AG04450 (cell line): ENCODE measurements around the gene COMMD1. TPM values are rescaled to one million over a fixed set of nuclear protein-coding genes. Genes with fewer than 3 reads are reported as not detected.
"Not testable (repeated sequence)": the region's sequence is repeated elsewhere in the genome, so short reads cannot be mapped to it uniquely, and the experiment has no call there.

Source experiments
- CTCF ChIA-PET: fragments of 300-600, 350-600 bp; formaldehyde crosslinking; extraction: SDS; loops from one replicate; lab custom pipeline; 2022; ENCODE audit warnings: antibody characterized with exemption, inconsistent platforms; lab: Charles Lee
- POLR2A ChIA-PET: fragments of 350-600 bp; formaldehyde crosslinking; extraction: SDS; loops from one replicate; lab custom pipeline; 2021; ENCODE audit warnings: antibody characterized with exemption, inconsistent platforms; lab: Yijun Ruan, JAX
- DNase-seq: peaks from one replicate; pipeline ENCODE4 v3.0.0-alpha.2; 2011; ENCODE audit warnings: low read depth, low spot score
- H3K27ac ChIP-seq: one replicate; pipeline ENCODE4 v1.5.1; 2012; ENCODE audit warnings: low read depth, low read length, control low read depth
- H3K27me3 ChIP-seq: one replicate; pipeline ENCODE4 v1.6.0; 2012; ENCODE audit warnings: low read length; ENCODE audit not compliant: control insufficient read depth, insufficient read depth
- H3K4me3 ChIP-seq: 2 replicates; pipeline ENCODE4 v1.5.1; 2011; ENCODE audit warnings: mild to moderate bottlenecking, low read depth, low read length, control low read depth
- H3K9me3 ChIP-seq: 2 replicates; pipeline ENCODE4 v1.5.1; 2012; ENCODE audit warnings: low read length; ENCODE audit not compliant: control insufficient read depth, insufficient read depth
- polyA plus RNA-seq: library from polyadenylated mRNA; depleted of rRNA; stranded (reverse); fragments of >200 nt; gene quantifications from 2 replicates; pipeline ENCODE4 v1.2.3, GENCODE V29; 2011
- TF ChIP-seq, protein P1 (sequence below): IDR thresholded peaks from 2 replicates; pipeline ENCODE4 v1.5.1; 2011; ENCODE audit warnings: low read depth, low read length, control low read depth, inconsistent platforms

The COMMD1 gene
- polyA plus RNA-seq, 1 experiment = 59.9 TPM

DNA sequence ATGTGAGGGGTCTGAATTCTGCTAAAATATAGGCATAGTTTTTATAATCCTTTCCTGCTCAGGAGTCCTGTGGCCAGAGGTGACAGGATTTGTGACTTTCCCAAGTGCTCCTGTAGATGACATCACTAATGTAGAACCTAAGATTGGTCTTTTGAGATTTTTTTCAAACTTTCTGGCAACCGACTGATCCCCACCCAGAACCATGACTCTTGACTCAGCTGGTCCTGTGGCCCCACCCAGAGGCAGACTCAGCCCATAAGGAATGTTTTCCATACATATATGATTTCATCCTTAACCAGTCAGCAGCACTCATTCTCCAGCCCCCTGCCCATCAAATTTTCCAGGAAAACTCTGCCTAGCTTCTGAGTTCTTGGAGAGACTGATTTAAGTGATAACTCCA is 46.8 kb downstream of the COMMD1 start:
- ChIA-PET CTCF (no interaction called here), POLR2A (no interaction called here)
- no peak for DNase-seq
- Histone ChIP-seq H3K4me3 (no peak overlapping the region), H3K27me3 (no peaks in the 10 kb centered on the region), H3K27ac (no peak overlapping the region), H3K9me3 (peaks cover 8% of the 10 kb centered on the region)
- TF ChIP-seq, protein P1, sequence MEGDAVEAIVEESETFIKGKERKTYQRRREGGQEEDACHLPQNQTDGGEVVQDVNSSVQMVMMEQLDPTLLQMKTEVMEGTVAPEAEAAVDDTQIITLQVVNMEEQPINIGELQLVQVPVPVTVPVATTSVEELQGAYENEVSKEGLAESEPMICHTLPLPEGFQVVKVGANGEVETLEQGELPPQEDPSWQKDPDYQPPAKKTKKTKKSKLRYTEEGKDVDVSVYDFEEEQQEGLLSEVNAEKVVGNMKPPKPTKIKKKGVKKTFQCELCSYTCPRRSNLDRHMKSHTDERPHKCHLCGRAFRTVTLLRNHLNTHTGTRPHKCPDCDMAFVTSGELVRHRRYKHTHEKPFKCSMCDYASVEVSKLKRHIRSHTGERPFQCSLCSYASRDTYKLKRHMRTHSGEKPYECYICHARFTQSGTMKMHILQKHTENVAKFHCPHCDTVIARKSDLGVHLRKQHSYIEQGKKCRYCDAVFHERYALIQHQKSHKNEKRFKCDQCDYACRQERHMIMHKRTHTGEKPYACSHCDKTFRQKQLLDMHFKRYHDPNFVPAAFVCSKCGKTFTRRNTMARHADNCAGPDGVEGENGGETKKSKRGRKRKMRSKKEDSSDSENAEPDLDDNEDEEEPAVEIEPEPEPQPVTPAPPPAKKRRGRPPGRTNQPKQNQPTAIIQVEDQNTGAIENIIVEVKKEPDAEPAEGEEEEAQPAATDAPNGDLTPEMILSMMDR = no peak

GRCh38 chr2:61954856-61955255 is 49.4 kb downstream of the COMMD1 start:
- CTCF ChIA-PET = interaction anchor here (0.6 kb wide), 2 partner anchors 68 to 503 kb away, joined by 3 read pairs; no protein-coding TSS in a partner anchor
- POLR2A ChIA-PET = interaction anchor here (0.6 to 0.7 kb wide), 2 partner anchors 15 to 42 kb away, joined by 3 read pairs; no protein-coding TSS in a partner anchor
- DNase-seq = not testable (repeated sequence)

GRCh38 chr2:61959381-61960293 is 54.2 kb downstream of the COMMD1 start:
- no peak for DNase-seq
- H3K27me3 ChIP-seq = no peaks in the 10 kb centered on the region
- TF ChIP-seq, protein P1 = no peak
- H3K9me3 ChIP-seq = peaks cover 5% of the 10 kb centered on the region
- ChIA-PET POLR2A (no interaction called here), CTCF (no interaction called here)
- H3K4me3 ChIP-seq = no peak overlapping the region
- H3K27ac ChIP-seq = no peak overlapping the region

More at GRCh38 chr2:61954856-61955255, 49.4 kb downstream of the COMMD1 start:
- not testable (repeated sequence) for H3K4me3 ChIP-seq, H3K27me3 ChIP-seq, H3K9me3 ChIP-seq, H3K27ac ChIP-seq

- no peaks in the 10 kb centered on the region for H3K27me3 ChIP-seq
- no peak for DNase-seq
- ChIA-PET POLR2A (no interaction called here), CTCF (no interaction called here)
- peaks cover 5% of the 10 kb centered on the region for H3K9me3 ChIP-seq
- H3K27ac ChIP-seq = no peak overlapping the region
- no peak overlapping the region for H3K4me3 ChIP-seq
- TF ChIP-seq, protein P1 = no peak
Measured at GRCh38 chr2:61961231-61961901, 55.9 kb downstream of the COMMD1 start.

DNA sequence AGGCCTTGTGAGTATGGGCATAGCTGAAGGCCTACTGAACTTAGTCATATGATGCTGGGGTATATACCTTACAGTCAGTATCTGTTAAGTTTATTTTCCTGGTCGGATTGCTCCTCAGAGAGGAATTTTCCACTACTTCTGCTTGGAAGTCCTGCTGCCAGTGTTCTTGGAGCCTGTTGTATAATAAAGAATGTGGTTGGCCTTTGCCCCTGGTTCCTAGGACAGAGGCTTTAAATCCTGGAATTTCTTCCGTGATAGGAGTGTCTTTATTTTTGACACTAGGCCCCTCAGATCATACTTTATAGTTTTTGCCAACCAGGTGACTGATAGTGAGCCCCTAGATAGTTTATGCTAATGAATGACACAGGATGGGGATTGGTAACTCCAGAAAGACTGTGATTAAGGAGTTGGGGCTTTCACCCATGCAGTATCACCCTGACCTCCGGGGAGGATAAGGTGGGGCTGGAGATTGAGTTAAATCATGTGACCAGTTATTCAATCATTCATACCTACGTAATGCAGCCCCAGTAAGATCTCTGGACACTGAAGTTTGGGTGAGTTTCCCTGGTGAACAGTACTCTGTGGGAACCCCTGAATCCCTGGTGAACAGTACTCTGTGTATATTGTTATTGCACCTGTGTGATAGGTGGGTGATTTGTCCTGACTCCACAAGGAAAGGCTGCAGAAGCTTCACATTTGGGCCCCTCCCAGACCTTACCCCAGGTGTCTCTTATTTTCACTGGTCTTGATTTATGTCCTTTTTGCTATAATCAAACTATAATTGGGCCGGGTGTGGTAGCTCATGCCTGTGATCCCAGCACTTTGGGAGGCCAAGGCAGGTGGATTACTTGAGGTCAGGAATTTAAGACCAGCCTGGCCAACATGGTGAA is 56.9 kb downstream of the COMMD1 start:
- H3K27ac ChIP-seq = no peak overlapping the region
- no peak for DNase-seq
- ChIA-PET POLR2A (no interaction called here), CTCF (no interaction called here)
- H3K4me3 ChIP-seq = no peak overlapping the region
- no peaks in the 10 kb centered on the region for H3K27me3 ChIP-seq
- TF ChIP-seq, protein P1 = no peak
- H3K9me3 ChIP-seq = peaks cover 5% of the 10 kb centered on the region
